Adrenal gland (tissue), 5 donors: ENCODE data around the gene STEAP1.

Experiments used
- CTCF ChIP-seq, 6 experiments: fragments of 450-650 bp in 4 of 6; fragments of 200-600 bp in 2 of 6; sonication (generic) in 1 of 6; IDR thresholded peaks; 1 replicate in 5 of 6; 2 replicates in 1 of 6; pipeline versions ENCODE4 v1.5.1 to v1.8.0; 2016 to 2021; ENCODE audit warnings: antibody characterized with exemption in 6 of 6, mild to moderate bottlenecking in 2 of 6, moderate library complexity in 1 of 6
- POLR2A ChIP-seq, 2 donors: fragments of 450-650 bp; IDR thresholded peaks; one replicate each; pipeline ENCODE4 v1.6.1; 2017; ENCODE audit warnings: antibody characterized with exemption in 2 of 2, mild to moderate bottlenecking in 2 of 2, moderate library complexity in 1 of 2
- donor health status: DM: no; HTN: no; CAD: no.

DNA sequence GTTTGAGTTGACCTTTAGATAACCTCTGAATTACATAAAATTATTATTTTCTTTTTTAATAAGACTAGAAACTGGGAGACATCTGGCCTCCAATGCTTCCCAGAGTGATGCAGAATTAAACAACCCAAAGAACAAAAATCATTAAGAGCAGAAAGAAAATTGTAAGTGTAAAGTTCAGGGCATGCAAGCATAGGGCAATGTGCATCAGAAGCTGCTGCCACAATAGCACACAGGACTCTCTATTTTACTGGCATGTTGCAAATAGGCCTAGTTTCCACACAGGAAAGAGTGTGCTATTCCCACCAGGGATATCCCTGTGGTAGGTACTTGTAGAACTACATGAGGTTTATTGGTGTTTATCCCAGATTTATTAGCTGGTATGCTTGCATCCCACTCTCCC, 36.7 kb downstream of the STEAP1 start:
- no peak for TF ChIP-seq CTCF (IDR thresholded peaks at IDR 0.05)
- TF ChIP-seq POLR2A (IDR thresholded peaks at IDR 0.05) = no peak
